GM21360 (cell line): ENCODE results near the gene TMC6.
"Not testable (repeated sequence)": the region's sequence is repeated elsewhere in the genome, so short reads cannot be mapped to it uniquely, and the experiment has no call there.

Experiments used
- ATAC-seq: cut with Tn5 transposase; IDR thresholded peaks from one replicate; pipeline ENCODE4 v1.9.1; 2021; ENCODE audit warnings: mild to moderate bottlenecking, moderate library complexity; ENCODE audit not compliant: unreplicated experiment

Gene TMC6

DNA sequence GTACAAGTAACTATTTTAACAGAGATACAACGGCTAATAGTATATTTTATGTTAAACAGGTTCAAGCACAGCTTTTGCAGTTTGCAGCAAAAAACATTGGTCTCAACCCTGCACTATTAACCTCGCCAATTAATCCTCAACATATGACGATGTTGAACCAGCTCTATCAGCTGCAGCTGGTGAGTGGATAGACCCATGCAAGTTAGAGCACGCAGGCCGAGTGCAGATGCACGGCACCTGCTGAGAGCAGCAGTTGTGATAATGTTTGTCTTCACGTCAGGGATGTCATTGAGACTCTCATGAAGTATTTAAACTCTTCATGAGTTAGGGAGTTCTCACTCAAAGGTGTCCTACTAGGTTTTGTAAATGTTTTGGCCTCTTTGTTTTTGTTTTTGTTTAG, 45.6 kb downstream of the TMC6 start:
- ATAC-seq = no peak

DNA sequence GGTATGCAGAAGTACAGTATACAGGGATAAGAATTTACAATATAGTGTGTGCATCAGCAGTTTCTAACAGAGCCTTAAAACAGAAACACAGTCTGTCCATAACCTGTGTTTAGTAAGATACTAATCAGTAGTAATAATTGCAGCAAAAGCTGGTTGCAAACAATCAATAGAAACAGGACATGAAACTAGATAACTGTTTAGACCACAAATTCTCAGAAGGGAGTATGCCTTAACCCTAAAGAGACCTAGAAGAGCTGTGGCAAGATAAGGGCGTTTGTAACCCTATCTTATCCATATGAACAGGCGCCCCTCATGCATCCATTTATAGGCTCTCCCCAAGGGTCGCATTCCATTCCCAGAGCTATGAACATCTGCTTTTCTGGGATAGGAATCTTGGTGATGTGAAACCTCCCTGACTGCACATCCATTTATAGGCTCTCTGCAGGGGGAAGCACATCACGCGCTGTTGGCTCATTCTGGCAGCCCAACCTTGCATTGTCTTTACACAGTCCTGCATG, 46.1 kb downstream of the TMC6 start:
- not testable (repeated sequence) for ATAC-seq

DNA sequence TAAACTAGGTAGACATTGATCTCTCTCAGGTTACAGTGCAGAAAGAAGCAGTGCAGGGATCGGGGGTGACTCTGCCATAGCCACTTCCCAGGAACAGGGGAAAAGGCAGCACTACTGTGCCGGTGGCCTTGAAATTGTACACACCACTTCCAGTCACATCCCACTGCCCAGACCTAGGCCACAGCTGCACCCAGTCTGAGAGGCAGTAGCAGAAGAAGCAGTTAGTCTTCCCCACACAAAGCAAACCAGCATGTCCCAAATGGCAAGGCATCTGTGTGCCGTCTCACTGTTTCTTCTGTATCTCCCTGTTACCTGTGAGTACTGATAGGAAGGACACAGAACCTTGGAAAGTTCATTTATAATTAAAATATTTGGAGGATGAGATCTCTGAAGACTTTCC, 47.0 kb downstream of the TMC6 start:
- no peak for ATAC-seq

DNA sequence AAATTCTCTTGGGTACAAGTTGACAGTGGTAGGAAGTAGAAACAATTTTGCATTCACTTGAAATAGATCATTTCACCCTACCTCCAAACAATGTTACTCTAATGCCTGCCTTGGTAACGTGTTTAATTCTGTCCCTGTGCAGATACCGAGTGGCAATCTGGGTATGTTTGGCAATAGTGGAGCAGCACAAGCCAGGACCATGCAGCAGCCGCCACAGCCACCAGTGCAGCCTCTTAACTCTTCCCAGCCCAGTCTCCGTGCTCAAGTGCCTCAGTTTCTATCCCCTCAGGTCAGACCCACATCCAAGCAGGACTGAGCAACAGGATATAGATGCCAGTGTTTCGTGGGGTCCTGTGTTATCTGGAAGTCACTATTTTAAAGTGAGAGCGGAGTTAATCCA, 49.3 kb downstream of the TMC6 start:
- ATAC-seq = no peak

DNA sequence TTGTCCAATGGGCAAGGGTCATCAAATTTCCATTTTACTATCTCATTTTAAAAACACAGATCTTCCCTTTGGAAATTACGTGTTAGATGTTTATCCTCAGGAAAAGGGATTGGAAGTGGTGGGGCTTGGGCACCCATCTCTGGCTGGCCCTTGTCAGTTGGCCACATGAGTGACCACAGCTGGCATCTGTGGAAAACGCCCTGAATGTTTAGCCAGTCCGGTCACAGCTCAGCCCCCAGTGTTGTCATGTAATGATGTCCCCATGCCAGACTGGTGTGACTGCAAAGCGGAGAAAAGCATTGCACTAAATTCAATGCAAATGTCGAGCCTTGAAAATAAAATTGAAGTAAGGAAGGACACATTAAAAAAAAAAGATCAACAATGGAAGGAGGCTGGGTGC, 53.0 kb downstream of the TMC6 start:
- ATAC-seq = no peak

DNA sequence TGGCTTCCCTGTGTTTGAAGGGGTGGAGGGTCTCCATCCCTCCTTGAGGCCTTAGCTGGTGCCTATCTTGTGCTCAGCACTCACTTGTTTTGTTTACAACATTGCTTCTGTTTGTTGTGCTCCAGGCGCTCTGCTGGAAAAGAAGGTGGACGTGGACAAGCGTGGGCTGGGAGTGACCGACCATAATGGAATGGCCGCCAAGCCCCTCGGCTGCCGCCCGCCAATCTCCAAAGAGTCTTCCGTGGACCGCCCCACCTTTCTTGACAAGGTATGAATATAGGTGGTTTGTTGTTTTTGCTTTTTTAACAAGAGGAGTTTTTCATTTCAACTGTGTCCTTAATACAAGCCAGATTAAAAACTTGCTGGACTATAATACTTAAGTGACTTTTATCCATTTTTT, 53.5 kb downstream of the TMC6 start:
- no peak for ATAC-seq

DNA sequence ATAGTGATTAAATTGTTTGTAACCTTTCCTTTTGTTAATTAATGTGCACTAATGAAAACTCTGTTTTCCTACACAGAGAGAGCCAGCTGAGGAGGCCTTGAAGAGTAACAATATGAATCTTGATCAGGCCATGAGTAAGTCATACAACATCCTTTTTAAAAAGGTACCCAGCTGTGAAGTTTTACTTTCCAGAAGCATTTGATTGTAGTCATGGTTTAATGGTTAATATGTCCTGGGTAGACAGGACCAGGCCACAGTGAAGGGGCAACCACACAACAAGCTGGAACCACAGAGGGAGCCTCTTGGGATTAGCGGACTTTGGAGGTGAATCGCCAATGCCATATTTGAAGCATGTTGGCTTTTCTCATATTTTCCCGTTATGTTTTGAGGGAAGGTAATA, 55.6 kb downstream of the TMC6 start:
- no peak for ATAC-seq

DNA sequence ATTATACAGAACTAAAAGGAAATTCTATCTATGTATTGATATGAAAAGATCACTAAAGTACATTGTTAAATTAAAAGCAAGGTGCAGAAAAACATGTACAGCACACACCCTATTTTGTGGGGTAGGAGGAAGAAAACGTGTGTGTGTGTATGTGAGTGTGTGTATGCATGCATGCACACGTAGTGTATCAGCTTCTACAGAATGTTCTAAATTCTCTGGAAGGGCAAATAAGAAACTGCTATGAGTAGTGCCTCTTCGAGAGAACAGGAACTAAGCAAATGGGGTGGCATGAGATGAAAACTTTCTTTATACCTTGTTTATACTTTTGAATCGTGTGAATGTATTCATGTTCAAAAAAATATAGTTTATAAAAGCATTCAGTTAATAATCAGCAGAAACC, 58.9 kb downstream of the TMC6 start:
- no peak for ATAC-seq

DNA sequence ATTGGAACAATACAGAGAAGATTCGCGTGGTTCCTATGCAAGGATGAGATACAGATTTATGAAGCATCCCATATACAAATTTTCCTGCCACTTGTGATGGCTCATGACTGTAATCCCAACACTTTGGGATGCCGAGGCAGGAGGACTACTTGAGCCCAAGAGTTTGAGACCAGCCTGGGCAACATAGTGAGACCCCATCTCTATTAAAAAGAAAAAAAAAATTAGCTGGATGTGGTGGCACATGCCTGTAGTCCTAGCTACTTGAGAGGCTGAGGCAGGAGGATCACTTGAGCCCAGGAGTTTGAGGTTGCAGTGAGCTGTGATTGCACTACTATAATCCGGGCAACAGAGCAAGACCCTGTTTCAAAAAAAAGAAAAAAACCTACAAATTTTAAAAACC, 61.6 kb downstream of the TMC6 start:
- ATAC-seq = not testable (repeated sequence)

DNA sequence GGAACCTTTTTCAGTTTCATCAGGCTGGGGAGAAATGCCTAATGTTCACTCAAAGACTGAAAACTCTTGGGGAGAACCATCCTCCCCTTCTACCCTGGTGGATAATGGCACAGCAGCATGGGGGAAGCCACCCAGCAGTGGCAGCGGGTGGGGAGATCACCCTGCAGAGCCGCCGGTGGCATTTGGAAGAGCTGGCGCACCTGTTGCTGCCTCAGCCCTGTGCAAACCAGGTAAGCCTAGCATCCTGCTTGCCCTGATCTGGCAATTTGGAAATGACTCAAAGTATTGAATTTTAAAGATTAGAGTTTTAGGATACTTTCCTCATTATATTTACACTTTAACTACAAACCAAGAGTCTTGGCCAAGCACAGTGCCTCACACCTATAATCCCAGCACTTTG, 63.8 kb downstream of the TMC6 start:
- no peak for ATAC-seq

DNA sequence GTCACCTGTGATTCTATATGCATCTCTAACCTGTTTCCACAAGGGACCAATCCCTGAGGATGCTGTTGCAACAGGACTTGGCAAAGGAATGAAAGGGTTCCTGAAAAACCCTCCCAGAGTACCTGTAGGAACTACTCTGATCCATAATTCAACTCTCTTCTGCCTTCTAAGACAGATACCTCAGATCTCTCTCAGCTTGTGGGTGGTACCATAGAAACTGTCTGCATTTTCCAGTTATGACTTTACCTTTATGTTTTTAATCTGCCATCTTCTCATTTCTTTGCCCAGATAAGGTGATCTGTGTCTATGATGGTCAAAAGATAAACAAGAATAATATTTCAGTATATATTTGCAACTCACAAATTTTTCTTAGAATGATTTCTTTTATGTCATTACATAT, 65.1 kb downstream of the TMC6 start:
- ATAC-seq = no peak

DNA sequence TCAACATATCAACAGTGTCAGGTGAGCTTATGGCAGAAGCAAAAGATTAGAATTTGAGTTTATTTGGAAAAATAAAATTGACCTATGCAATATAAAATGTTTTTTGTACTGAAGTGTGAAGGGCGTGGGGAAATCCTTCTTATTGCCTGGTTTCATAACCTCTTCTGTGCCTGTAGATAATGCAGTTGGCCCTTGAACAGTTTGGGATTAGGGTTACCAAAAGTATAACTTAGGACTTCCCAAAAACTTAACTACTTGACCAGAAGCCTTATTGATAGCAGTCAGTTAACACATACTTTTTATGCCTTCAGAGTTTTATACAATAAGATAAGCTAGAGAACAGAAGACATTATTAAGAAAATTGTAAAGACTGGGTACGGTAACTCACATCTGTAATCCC, 66.0 kb downstream of the TMC6 start:
- ATAC-seq = no peak
